Inflammatory macrophage (primary cell): ENCODE data around the gene SYNPO2.
"Not testable (repeated sequence)": the region's sequence is repeated elsewhere in the genome, so short reads cannot be mapped to it uniquely, and the experiment has no call there.

Experiments
- DNase-seq, 2 donors: peaks; one replicate each; pipeline ENCODE4 v3.0.0-alpha.2; 2020 to 2022

Gene SYNPO2

DNA sequence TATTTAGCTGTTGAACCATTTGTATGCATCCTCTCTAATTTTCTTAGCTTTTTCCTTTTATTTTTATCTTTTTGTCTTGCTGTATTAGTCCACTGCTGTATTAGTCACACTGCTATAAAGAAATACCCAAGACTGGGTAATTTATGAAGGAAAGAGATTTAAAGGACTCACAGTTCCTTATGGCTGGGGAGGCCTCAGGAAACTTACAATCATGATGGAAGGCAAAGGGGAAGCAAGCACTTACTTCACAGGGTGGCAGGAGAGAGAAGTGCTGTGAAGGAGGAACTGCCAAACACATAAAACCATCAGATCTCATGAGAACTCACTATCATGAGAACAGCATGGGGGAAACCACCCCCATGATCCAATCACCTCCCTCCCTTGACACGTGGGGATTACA lies 114.3 kb downstream of the SYNPO2 start:
- peak; percentile 49 to 52 for DNase-seq

DNA sequence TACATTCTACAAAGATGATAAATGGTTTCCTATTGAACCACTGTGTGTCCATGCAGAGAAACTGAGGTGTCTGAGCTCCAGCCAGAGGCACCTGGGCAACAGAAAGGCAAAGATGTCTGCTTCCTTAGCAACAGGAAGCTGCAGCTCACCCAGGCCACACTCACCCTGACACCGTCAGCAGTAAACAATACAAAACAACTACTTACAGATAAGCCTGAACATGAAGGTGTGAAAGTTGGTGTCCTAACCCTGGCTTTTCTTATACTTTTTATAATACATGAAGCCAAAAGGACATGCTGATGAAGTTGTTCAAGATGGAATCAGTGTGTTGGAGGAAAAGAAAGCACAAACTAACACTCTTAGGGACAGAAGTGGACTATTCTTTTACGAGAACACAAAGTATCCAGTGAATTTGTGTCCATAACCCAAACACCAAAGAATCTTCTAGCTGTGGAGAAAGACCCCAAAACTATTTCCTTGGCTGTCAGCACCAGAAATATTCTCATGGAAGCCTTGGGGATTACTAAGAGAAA lies 117.3 kb downstream of the SYNPO2 start:
- no peak for DNase-seq

DNA sequence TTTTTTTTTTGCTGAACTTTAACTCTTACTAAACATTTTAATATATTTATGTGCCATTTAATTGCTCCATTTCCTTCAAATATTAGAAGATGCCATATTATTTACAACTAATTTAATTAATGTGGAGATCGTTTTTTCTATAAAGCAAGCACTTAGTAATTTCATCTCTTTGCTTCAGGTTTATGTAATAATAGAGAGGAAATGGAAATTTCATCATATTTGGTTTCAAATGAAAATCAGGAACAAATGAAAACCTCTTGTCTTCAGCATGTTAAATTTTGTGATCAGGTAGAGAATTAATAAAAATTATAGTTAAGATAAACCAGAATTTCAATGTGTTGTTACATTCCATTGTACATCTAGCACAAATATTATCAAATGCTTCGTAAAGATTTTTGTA lies 120.1 kb downstream of the SYNPO2 start:
- DNase-seq, result peak in 1 of 2 donors; percentile 65

DNA sequence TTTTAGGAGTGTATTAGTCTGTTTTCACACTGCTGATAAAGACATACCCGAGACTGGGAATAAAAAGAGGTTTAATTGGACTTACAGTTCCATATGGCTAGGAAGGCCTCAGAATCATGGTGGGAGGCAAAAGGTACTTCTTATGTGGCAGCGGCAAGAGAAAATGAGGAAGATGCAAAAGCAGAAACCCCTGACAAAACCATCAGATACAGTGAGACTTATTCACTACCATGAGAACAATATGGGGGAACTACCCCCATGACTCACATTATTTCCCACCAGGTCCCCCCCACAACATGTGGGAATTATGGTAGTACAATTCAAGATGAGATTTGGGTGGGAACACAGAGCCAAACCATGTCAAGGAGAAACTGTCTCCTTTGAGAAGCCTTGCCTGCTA lies 121.6 kb downstream of the SYNPO2 start:
- peak; percentile 50 to 54 for DNase-seq

DNA sequence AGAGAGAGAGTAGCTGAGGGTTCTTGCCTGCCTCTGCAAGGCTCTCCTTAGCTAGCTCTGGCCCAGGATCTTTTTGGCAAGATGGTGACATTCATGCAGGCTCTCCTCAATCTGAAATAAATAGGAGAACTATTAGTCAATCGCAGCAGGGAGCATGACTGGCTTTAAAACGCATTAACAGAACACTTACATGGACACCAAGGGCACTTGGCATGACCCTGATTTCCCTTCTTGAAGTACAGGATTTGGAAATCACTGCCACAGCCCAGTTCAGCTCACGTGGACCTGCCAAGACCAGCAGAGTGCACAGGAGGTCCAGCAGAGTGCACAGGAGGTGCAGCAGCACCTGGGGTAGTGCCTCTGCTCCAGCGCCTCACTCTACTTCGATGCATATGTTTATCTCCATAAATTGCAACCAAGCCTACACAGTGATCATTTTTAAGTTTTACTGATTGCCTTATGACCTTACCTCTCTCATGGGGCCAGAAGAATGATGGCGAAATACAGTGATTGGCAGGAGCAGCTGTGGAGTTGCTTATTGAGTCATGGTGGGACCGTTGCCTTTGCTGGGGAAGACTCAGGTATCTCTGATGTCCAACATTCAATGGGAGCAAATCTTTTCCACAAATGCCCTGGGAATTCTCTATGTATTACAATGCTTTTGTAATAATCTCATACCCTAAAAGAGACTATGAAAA lies 122.4 kb downstream of the SYNPO2 start:
- DNase-seq, result peak; percentile 30 to 31

DNA sequence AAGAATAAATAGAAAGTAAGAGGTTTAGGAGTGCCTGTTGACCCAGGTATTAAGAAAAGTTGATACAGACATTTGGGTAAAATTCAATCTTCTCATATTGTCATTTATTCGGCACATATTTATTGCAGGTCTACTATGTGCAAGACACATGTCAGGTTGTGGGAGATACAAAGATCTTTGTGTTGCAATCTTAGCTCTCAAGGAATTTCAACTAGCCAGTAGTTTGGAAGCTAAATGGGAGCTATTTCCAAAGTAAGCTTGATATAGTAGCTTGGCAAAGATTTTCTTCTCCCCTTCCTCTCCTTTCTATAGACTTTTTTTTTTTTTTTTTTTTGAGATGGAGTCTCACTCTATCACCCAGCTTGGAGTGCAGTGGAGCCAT lies 122.9 kb downstream of the SYNPO2 start:
- no peak for DNase-seq

DNA sequence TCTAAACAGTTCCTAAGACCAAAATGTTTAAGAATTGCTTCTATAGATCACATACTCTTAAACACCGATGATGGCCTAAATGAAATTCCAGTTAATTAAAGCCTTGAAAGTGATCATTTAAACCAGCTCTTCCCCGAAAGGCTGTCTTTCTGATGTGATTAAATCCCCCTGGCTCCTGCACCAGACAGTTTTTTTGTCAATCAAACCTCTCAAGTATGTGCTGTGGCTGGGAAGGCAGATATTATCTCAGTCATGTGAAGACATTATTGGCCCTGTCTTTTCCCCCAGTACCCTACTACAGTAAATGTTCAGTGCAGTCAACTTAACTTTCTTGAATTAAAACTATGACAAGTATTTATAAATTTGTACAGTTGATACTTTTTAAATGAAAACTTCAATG lies 126.0 kb downstream of the SYNPO2 start:
- DNase-seq, result no peak

DNA sequence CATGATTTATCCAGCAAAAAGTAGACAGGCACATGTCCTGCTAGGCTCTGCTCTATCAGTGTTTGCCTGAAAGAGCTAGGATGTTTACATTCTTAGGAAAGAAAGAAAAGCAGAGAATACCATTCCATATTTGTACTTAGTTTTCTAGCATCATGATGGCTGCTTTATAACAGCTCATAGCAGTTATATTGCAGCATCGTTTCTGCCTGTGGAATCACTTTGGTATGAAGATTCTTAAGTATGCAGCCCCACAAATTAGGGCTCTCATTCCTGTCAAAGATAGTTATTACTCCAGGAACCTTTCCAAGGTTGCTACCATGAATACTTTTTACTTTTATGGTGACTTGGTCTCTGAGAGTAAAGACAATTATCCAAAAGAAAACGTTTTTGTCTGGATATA lies 128.0 kb downstream of the SYNPO2 start:
- no peak for DNase-seq

DNA sequence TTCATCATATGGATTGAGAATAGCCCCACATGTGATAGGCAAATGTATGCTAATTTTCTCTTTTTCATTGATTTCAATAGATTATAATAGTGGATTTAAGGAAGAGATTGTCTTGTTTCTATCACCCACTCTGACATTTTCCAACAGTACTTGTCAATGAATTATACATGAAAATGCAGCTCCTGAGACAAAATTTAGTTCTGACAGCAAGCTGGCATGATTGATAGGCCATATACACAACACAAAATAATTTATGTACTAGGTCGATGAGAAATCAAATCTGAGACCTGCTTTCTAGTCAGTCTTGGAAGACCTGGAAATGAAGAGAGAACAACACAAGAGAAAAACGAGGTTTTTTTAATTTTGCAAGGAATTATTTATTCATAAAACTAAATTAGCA lies 129.0 kb downstream of the SYNPO2 start:
- no peak for DNase-seq

DNA sequence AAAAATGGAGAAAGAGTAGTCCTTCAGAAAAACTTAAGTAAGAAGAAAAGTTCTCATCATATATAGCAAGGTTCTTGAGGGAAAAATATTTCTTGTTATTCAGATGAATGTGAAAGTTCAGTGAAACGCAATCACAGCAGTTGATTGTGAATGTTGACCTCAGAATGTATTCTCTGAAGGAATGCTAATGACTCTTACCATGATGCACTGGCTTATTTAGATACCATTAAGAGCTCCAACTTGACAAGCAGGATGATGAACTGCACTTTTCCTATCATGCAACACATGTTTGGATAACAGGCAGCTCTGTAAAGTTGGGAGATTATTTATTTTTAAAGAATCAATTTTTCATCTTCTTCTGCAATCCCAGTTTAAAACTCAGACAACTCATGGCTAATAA lies 131.5 kb downstream of the SYNPO2 start:
- DNase-seq, result no peak

DNA sequence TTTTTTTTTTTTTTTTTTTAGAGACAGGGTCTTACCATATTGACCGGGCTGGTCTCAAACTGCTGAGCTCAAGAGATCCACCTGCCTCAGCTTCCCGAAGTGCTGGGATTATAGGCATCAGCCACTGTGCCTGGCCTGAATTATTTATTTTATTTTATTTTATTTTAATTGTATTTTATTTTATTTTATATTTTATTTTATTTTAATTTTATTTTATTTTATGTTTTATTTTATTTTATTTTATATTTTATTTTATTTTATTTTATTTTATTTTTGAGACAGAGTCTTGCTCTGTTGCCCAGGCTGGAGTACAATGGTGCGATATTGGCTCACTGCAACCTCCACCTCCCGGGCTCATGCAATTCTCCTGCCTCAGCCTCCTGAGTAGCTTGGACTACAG lies 133.9 kb downstream of the SYNPO2 start:
- DNase-seq, result not testable (repeated sequence)

DNA sequence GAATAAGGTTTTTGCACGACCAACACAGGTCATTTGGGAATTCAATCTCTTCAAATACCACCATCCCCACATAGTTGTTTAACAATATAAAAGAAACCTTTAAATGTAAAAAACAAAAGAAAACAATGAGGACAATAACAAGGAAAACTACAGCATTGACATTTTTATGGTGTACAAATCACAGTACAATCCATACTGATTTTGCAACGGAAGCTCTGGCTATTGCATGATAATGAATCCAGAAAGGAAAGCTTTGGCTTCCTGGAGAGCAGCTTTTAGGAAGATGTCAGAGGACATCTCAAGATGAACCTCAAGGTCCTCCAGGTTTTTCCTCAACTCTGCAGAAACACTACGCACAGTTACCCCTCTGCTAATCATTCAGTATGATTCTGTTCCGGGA lies 135.4 kb downstream of the SYNPO2 start:
- no peak for DNase-seq

DNA sequence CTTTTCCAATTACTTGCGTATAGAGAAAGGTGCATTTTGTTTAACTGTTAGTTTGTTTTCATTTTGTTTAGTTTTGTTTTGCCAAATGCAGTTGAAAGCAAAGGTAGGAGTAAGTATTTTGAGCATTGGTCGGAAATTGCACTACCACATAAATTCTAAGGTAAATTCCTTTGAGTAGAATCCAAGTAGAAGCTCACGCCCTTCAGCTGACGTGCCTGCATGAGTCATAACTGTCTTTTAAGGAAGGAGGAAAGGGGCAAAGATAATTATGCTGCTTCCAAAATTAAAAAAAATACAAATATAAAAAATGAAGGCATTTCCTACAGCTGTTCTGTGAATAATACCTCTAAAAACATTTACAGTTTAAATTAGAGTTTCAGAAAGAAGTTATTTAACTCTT lies 136.8 kb downstream of the SYNPO2 start:
- DNase-seq, result peak; percentile 70 to 79

DNA sequence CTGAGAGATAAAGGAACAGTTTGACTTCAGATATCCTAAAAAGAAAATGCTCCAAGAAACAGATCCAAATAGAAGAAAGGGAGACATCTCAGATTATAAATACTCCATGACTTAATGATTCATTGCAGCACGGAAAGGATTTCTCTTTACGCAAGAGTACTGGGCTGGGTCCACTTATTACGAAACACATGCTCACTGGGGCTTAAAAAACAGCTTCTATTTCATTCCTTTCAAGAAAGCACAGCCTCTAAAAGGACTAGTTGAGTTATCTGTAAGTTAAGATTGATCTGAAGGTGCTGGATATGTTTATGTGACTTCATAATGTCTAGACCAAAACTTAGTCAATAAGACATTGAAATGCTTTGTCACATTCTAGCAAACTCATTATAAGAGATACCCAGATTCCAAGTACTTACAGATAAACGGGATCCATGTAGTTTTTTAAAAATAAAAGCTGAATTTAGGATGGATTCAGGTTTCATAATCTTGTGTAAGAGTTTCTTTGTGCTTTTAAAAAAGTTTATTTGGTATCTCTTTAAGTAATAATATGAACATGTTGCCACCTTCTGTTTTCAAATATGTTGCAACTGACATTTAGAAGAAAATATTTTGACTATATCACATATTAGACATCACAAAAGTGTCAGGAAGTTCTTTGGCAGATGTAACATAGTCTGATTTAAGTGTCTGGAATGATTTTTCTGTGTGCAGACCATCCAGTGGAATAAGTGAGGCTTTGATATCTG lies 137.4 kb downstream of the SYNPO2 start:
- peak; percentile 82 to 92 for DNase-seq

DNA sequence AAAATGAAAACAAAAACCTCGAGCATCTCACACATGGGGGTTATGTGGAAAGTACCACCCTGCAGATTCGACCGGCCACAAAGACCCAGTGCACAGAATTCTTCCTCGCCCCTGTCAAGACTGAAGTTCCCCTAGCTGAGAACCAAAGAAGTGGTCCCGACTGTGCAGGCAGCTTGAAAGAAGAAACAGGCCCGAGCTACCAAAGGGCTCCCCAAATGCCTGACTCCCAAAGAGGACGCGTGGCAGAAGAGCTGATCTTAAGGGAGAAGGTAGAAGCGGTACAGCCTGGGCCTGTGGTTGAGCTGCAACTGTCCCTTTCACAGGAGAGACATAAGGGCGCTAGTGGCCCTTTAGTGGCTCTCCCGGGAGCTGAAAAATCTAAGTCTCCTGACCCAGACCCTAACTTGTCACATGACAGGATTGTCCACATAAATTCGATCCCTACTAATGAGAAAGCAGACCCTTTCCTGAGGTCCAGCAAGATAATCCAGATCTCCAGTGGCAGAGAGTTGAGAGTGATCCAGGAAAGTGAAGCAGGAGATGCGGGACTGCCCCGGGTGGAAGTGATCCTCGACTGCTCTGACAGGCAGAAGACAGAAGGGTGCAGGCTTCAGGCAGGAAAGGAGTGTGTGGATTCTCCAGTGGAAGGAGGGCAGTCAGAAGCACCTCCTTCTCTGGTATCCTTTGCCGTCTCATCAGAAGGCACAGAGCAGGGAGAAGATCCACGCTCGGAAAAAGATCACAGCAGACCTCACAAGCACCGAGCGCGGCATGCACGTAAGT lies 138.2 kb downstream of the SYNPO2 start:
- DNase-seq, result no peak

DNA sequence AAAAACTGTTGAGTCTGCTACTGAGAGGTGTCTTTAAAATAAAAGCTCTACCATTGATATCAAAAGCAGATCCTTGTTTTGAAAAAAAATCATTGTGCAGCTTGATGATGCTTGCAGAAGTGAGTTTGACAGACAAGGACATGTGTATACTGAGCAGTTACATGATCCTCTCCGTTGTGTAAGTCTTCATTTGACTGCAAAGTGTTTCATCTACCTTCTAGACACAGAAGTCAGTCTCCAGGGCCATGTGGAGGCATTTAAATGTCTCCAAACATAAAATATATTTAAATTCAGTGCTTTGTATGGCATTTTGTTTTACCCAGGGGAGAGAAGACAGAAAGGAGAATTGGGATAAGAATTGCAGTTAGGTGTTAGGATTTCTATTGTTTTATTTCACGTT lies 139.2 kb downstream of the SYNPO2 start:
- peak; percentile 55 to 59 for DNase-seq

DNA sequence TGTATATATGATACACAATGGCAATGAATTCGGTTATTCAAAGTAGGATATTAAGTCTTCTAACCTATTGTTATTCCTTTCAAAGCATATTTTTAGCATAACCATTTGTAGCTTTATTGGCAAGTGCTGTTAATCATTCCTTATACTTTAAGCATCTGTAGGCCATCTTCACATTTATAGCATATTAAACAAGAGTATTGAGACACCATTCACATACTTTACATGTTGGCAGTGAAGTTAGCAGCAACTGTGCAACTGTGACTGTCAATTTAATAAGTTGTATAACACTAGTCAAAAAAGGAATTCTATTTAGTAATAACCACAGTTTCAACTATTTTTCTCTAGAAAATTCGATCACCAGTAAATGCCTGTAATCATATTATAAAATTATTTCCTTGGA lies 139.6 kb downstream of the SYNPO2 start:
- no peak for DNase-seq

DNA sequence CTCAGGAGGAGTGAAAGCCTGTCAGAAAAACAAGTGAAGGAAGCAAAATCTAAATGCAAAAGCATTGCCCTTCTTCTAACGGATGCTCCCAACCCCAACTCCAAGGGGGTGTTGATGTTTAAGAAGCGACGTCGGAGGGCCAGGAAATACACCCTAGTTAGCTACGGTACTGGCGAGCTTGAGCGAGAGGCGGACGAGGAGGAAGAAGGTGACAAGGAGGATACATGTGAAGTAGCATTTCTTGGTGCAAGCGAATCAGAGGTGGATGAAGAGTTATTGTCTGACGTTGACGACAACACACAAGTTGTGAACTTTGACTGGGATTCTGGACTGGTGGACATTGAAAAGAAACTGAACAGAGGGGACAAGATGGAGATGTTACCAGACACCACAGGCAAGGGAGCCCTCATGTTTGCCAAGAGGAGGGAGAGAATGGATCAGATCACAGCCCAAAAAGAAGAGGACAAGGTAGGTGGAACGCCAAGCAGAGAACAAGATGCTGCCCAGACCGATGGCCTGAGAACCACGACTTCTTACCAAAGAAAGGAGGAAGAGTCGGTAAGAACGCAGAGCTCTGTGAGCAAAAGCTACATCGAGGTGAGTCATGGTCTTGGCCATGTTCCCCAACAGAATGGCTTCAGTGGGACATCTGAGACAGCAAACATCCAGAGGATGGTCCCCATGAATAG lies 141.3 kb downstream of the SYNPO2 start:
- peak in 1 of 2 donors; percentile 19 for DNase-seq

DNA sequence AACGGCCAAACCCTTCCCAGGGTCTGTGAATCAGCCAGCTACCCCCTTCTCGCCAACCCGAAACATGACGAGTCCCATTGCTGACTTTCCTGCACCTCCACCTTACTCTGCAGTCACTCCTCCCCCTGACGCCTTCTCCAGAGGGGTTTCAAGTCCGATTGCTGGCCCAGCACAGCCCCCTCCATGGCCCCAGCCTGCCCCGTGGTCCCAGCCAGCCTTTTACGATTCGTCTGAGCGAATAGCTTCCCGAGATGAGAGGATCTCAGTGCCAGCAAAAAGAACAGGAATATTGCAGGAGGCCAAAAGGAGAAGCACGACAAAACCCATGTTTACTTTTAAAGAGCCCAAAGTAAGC lies 141.9 kb downstream of the SYNPO2 start:
- no peak for DNase-seq

DNA sequence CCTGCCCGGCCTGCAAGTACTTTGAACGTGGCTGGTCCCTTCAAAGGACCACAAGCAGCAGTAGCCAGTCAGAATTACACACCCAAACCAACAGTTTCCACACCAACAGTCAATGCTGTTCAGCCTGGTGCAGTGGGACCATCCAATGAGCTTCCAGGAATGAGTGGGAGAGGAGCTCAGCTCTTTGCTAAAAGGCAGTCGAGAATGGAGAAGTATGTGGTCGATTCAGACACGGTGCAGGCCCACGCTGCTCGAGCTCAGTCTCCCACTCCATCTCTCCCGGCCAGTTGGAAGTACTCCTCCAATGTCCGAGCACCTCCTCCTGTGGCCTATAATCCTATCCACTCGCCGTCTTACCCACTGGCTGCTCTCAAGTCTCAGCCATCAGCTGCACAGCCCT lies 142.6 kb downstream of the SYNPO2 start:
- peak; percentile 87 to 96 for DNase-seq

DNA sequence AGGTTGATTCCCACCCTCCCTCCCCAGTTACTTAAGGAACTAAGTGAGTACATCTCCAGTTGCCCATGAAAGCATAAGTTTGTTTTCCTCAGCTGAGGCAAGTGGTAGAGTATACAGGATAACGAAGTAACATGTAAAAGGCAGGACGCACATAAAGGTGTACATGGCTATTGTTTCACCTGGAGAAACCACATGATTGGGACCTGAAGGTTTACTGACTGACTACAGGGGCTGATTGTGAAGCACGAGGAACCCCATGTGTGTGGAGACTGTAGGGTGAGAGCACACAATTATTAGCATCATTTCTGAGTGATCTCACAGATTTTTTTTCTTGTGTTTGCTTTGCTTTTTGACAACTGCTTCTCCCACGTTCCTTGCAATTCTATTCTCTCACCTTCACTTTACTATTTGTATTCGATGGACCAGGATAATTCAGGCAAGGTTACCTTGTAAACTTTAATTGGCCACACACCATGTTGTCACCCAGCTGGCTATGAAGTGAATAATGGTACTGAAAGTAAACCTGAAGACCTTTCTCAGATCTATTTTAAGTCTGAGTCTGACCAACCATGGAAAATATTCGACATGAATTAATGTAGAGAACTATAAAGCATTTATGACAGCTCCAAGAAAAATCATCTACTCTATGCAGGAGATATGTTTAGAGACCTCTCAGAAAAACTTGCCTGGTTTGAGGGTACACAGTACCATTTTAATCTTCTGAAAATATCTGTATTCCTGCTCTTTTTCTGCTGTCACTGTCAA lies 144.4 kb downstream of the SYNPO2 start:
- DNase-seq, result no peak
